Subcutaneous adipose tissue (tissue), 4 donors: Measurements from ENCODE around the gene MRTFB. TPM values are rescaled to one million over a fixed set of nuclear protein-coding genes. Genes with fewer than 3 reads are reported as not detected.

Source experiments
- total RNA-seq, 4 donors: library from RNA; depleted of rRNA; stranded (reverse); fragments of >200 nt; gene quantifications; one replicate each; pipeline ENCODE4 v1.1.0, GENCODE V29; 2016
- TF ChIP-seq, protein P1 (sequence below): fragments of 450-650 bp; IDR thresholded peaks from one replicate; pipeline ENCODE4 v1.5.1; 2016; ENCODE audit warnings: low read depth, mild to moderate bottlenecking, control low read depth, antibody characterized with exemption, moderate library complexity

The MRTFB gene
- total RNA-seq, 4 donors from 2014 or later: 48.1 to 92.1 (median 66.9) TPM

DNA sequence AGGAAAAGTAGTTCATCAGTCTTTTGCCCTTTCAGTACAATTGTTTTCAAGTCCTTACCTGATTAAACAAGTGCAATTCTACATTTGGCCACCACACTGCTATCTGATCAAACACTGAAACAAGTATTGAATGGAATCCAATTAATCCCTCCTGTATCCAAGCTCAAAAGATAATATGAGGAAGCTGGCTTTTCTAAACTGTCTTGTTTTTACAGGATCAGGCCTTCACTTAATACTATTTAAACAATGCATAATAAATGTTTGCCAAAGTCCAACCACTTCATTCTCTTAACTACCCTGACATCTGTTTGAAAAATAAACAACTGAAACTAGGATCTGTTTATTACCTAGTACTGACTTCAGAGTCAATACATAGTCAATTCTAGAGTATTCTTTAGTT, 131.6 kb downstream of the MRTFB start:
- TF ChIP-seq, protein P1, sequence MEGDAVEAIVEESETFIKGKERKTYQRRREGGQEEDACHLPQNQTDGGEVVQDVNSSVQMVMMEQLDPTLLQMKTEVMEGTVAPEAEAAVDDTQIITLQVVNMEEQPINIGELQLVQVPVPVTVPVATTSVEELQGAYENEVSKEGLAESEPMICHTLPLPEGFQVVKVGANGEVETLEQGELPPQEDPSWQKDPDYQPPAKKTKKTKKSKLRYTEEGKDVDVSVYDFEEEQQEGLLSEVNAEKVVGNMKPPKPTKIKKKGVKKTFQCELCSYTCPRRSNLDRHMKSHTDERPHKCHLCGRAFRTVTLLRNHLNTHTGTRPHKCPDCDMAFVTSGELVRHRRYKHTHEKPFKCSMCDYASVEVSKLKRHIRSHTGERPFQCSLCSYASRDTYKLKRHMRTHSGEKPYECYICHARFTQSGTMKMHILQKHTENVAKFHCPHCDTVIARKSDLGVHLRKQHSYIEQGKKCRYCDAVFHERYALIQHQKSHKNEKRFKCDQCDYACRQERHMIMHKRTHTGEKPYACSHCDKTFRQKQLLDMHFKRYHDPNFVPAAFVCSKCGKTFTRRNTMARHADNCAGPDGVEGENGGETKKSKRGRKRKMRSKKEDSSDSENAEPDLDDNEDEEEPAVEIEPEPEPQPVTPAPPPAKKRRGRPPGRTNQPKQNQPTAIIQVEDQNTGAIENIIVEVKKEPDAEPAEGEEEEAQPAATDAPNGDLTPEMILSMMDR: no peak

- TF ChIP-seq, protein P1: no peak
Observed at GRCh38 chr16:14203166-14203565, 132.0 kb downstream of the MRTFB start.

- TF ChIP-seq, protein P1: no peak
Observed at GRCh38 chr16:14205666-14206065, 134.5 kb downstream of the MRTFB start.

DNA sequence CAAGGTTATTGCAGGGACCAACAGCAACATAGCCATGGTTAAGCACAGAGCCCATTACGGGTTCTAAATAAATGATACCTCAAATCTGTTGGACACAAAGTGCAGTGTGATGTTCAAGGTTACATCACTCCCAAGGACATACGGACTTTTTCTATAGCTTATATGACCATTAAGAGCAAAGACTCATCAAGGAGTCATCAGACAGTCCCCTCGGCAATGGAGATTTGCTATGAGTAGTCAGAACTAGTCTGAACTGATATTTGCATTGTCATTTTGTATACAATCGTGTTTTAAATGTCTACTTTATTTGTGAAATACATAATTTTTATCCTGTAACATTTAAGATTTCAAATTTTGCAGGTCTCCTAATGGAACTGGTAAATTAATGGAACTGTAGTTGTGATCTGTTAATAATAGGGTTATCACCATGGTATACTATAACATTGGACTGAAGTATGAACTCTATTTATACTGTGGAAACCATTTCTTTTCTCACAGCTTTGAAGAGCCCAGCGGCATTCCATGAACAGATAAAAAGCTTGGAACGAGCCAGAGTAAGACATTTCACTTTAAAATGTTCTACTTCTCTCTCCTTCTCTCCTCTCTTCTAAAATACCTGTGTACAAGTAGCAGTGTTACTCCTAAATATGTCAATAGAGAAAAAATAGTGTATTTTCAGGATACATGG, 140.9 kb downstream of the MRTFB start:
- TF ChIP-seq, protein P1: no peak

GRCh38 chr16:14215941-14216340, 144.8 kb downstream of the MRTFB start:
- TF ChIP-seq, protein P1: no peak

GRCh38 chr16:14219983-14220382, 148.9 kb downstream of the MRTFB start:
- TF ChIP-seq, protein P1: no peak

DNA sequence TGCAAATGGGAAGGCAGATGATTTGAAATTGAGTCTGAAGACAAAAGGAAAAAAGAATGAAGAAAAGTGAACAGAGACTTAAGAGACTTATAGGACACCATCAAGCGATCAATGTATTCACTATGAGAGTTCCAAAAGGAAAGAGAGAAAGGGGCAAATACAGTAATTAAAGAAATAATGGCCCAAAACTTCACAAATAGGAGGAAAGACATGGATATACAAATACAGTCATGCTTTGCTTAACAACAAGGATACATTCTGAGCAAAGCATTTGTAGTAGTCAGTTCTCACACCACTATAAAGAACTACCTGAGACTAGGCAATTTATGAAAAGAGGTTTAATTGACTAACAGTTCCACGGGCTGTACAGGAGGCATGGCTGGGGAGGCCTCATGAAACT, 152.5 kb downstream of the MRTFB start:
- TF ChIP-seq, protein P1: no peak
